Thyroid gland (tissue), 4 donors: ENCODE data around the gene SIAH3.

Source experiments
- POLR2A ChIP-seq, 2 donors: fragments of 450-650 bp; IDR thresholded peaks; one replicate each; pipeline ENCODE4 v1.6.1; 2017; ENCODE audit warnings: antibody characterized with exemption in 2 of 2, mild to moderate bottlenecking in 2 of 2, moderate library complexity in 1 of 2
- TF ChIP-seq, protein P1 (sequence below), 6 experiments: fragments of 200-600 bp in 3 of 6; fragments of 450-650 bp in 3 of 6; sonication (generic) in 3 of 6; IDR thresholded peaks; one replicate each; pipeline ENCODE4 v1.5.1; 2016 to 2019; ENCODE audit warnings: antibody characterized with exemption in 6 of 6, mild to moderate bottlenecking in 2 of 6, inconsistent platforms in 1 of 6, moderate library complexity in 1 of 6

DNA sequence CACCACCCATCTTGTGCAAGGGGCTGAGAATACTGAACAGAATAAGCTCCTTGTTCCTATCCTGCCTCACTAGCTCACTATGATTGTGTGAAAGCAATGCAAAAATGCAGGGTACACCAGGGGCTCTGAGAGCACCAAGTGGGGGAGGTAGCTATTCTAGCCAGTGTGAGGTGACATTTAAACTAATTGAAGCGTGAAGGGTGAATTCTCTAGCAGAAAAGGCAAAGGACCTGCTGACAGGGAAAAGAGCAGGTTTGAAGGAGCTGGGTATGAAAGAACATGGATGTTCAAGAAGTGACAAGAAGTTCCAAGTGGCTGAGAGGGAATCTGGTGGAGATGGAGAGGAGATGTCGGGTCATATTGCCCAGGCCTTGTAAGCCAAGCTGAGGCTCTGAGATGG lies 64.2 kb downstream of the SIAH3 start:
- TF ChIP-seq, protein P1, sequence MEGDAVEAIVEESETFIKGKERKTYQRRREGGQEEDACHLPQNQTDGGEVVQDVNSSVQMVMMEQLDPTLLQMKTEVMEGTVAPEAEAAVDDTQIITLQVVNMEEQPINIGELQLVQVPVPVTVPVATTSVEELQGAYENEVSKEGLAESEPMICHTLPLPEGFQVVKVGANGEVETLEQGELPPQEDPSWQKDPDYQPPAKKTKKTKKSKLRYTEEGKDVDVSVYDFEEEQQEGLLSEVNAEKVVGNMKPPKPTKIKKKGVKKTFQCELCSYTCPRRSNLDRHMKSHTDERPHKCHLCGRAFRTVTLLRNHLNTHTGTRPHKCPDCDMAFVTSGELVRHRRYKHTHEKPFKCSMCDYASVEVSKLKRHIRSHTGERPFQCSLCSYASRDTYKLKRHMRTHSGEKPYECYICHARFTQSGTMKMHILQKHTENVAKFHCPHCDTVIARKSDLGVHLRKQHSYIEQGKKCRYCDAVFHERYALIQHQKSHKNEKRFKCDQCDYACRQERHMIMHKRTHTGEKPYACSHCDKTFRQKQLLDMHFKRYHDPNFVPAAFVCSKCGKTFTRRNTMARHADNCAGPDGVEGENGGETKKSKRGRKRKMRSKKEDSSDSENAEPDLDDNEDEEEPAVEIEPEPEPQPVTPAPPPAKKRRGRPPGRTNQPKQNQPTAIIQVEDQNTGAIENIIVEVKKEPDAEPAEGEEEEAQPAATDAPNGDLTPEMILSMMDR (IDR thresholded peaks at IDR 0.05) = no peak
- TF ChIP-seq POLR2A (IDR thresholded peaks at IDR 0.05) = no peak
